ENCODE results near the gene EDIL3.

Gene EDIL3

GRCh38 chr5:83964271-83964670 is 420.4 kb downstream of the EDIL3 start:
- FAIRE-seq (no peak), DNase-seq (ENCODE audit: insufficient read length) (no peak)
- no peak for TF ChIP-seq POLR2A (IDR thresholded peaks at IDR 0.05; ENCODE audit: low read depth, low read length)
- TF ChIP-seq POLR2AphosphoS5 (IDR thresholded peaks at IDR 0.05; ENCODE audit: low read depth, low read length): no peak
- TF ChIP-seq TAF1 (IDR thresholded peaks at IDR 0.05; ENCODE audit: borderline replicate concordance, low read depth, low read length): no peak

- DNase-seq (ENCODE audit: insufficient read length): no peak
- TF ChIP-seq POLR2A (IDR thresholded peaks at IDR 0.05; ENCODE audit: low read depth, low read length) (no peak), TAF1 (IDR thresholded peaks at IDR 0.05; ENCODE audit: borderline replicate concordance, low read depth, low read length) (no peak), POLR2AphosphoS5 (IDR thresholded peaks at IDR 0.05; ENCODE audit: low read depth, low read length) (no peak)
- FAIRE-seq: no peak
These were observed 427.5 kb downstream of the EDIL3 start for GRCh38 chr5:83957188-83957587.

GRCh38 chr5:83956386-83956785 is 428.3 kb downstream of the EDIL3 start:
- FAIRE-seq: no peak
- TF ChIP-seq TAF1 (IDR thresholded peaks at IDR 0.05; ENCODE audit: borderline replicate concordance, low read depth, low read length) (no peak), POLR2A (IDR thresholded peaks at IDR 0.05; ENCODE audit: low read depth, low read length) (no peak), POLR2AphosphoS5 (IDR thresholded peaks at IDR 0.05; ENCODE audit: low read depth, low read length) (no peak)

GRCh38 chr5:83955916-83956315 is 428.8 kb downstream of the EDIL3 start:
- TF ChIP-seq POLR2AphosphoS5 (IDR thresholded peaks at IDR 0.05; ENCODE audit: low read depth, low read length) (no peak), TAF1 (IDR thresholded peaks at IDR 0.05; ENCODE audit: borderline replicate concordance, low read depth, low read length) (no peak)
- no peak for DNase-seq (ENCODE audit: insufficient read length)
- no peak for FAIRE-seq

More at GRCh38 chr5:83956386-83956785, 428.3 kb downstream of the EDIL3 start:
- no peak for DNase-seq (ENCODE audit: insufficient read length)

GRCh38 chr5:83947763-83948162 is 436.9 kb downstream of the EDIL3 start:
- TF ChIP-seq TAF1 (IDR thresholded peaks at IDR 0.05; ENCODE audit: borderline replicate concordance, low read depth, low read length) (no peak), POLR2A (IDR thresholded peaks at IDR 0.05; ENCODE audit: low read depth, low read length) (no peak)
- FAIRE-seq: no peak
- DNase-seq (ENCODE audit: insufficient read length): no peak

GRCh38 chr5:83946516-83946915 is 438.2 kb downstream of the EDIL3 start:
- FAIRE-seq (no peak), DNase-seq (ENCODE audit: insufficient read length) (no peak)
- TF ChIP-seq TAF1 (IDR thresholded peaks at IDR 0.05; ENCODE audit: borderline replicate concordance, low read depth, low read length) (no peak), POLR2A (IDR thresholded peaks at IDR 0.05; ENCODE audit: low read depth, low read length) (no peak), POLR2AphosphoS5 (IDR thresholded peaks at IDR 0.05; ENCODE audit: low read depth, low read length) (no peak)

- no peak for DNase-seq (ENCODE audit: insufficient read length)
- TF ChIP-seq TAF1 (IDR thresholded peaks at IDR 0.05; ENCODE audit: borderline replicate concordance, low read depth, low read length) (no peak), POLR2AphosphoS5 (IDR thresholded peaks at IDR 0.05; ENCODE audit: low read depth, low read length) (no peak), POLR2A (IDR thresholded peaks at IDR 0.05; ENCODE audit: low read depth, low read length) (no peak)
- no peak for FAIRE-seq
These were observed 442.5 kb downstream of the EDIL3 start for GRCh38 chr5:83942155-83942554.

- FAIRE-seq (no peak), DNase-seq (ENCODE audit: insufficient read length) (no peak)
- TF ChIP-seq POLR2A (IDR thresholded peaks at IDR 0.05; ENCODE audit: low read depth, low read length) (no peak), POLR2AphosphoS5 (IDR thresholded peaks at IDR 0.05; ENCODE audit: low read depth, low read length) (no peak), TAF1 (IDR thresholded peaks at IDR 0.05; ENCODE audit: borderline replicate concordance, low read depth, low read length) (no peak)
These were observed 446.8 kb downstream of the EDIL3 start for GRCh38 chr5:83937837-83938236.

- TF ChIP-seq TAF1 (IDR thresholded peaks at IDR 0.05; ENCODE audit: borderline replicate concordance, low read depth, low read length): no peak
- DNase-seq (ENCODE audit: insufficient read length) (no peak), FAIRE-seq (no peak)
These were observed 452.7 kb downstream of the EDIL3 start for GRCh38 chr5:83931969-83932368.

GRCh38 chr5:83927140-83927733 is 457.4 kb downstream of the EDIL3 start:
- FAIRE-seq (peak; percentile 80), DNase-seq (ENCODE audit: insufficient read length) (no peak)
- TF ChIP-seq POLR2A (IDR thresholded peaks at IDR 0.05; ENCODE audit: low read depth, low read length): no peak
- TF ChIP-seq TAF1 (IDR thresholded peaks at IDR 0.05; ENCODE audit: borderline replicate concordance, low read depth, low read length): no peak
- TF ChIP-seq POLR2AphosphoS5 (IDR thresholded peaks at IDR 0.05; ENCODE audit: low read depth, low read length): no peak

GRCh38 chr5:83925955-83926337 is 458.7 kb downstream of the EDIL3 start:
- FAIRE-seq: no peak
- DNase-seq (ENCODE audit: insufficient read length): no peak
- TF ChIP-seq POLR2AphosphoS5 (IDR thresholded peaks at IDR 0.05; ENCODE audit: low read depth, low read length) (no peak), POLR2A (IDR thresholded peaks at IDR 0.05; ENCODE audit: low read depth, low read length) (no peak)

- DNase-seq (ENCODE audit: insufficient read length) (no peak), FAIRE-seq (no peak)
- TF ChIP-seq TAF1 (IDR thresholded peaks at IDR 0.05; ENCODE audit: borderline replicate concordance, low read depth, low read length) (no peak), POLR2AphosphoS5 (IDR thresholded peaks at IDR 0.05; ENCODE audit: low read depth, low read length) (no peak)
These were observed 459.2 kb downstream of the EDIL3 start for GRCh38 chr5:83925321-83925954.

GRCh38 chr5:83924891-83925290 is 459.8 kb downstream of the EDIL3 start:
- FAIRE-seq: no peak
- no peak for TF ChIP-seq POLR2AphosphoS5 (IDR thresholded peaks at IDR 0.05; ENCODE audit: low read depth, low read length)
- TF ChIP-seq POLR2A (IDR thresholded peaks at IDR 0.05; ENCODE audit: low read depth, low read length): no peak
- no peak for TF ChIP-seq TAF1 (IDR thresholded peaks at IDR 0.05; ENCODE audit: borderline replicate concordance, low read depth, low read length)
- no peak for DNase-seq (ENCODE audit: insufficient read length)
